Measurements from ENCODE around the gene GCC1.
"Not testable (repeated sequence)": the region's sequence is repeated elsewhere in the genome, so short reads cannot be mapped to it uniquely, and the experiment has no call there.

GCC1 gene

GRCh38 chr7:127588697-127589482 lies 3.5 kb upstream of the GCC1 start:
- peak; percentile 36 for DNase-seq (ENCODE audit: low read depth)

GRCh38 chr7:127588019-127588696 lies 2.8 kb upstream of the GCC1 start, which contains the start of gene ARF5:
ARF5 (plus strand) TSS chr7:127588411; CDS start chr7:127588499, 88 bp downstream.
- peak; percentile 80 for DNase-seq (ENCODE audit: low read depth)

- DNase-seq (ENCODE audit: low read depth): no peak
Observed at GRCh38 chr7:127587663-127588018, 2.2 kb upstream of the GCC1 start.

GRCh38 chr7:127586346-127586745 lies 950 bp upstream of the GCC1 start:
- no peak for DNase-seq (ENCODE audit: low read depth)

GRCh38 chr7:127584648-127585043 lies 750 bp downstream of the GCC1 start:
- DNase-seq (ENCODE audit: low read depth): no peak

- no peak for DNase-seq (ENCODE audit: low read depth)
Observed at GRCh38 chr7:127582361-127582760, 3.0 kb downstream of the GCC1 start.

- DNase-seq (ENCODE audit: low read depth): peak; percentile 26
Observed at GRCh38 chr7:127581716-127582115, 3.7 kb downstream of the GCC1 start.

- no peak for DNase-seq (ENCODE audit: low read depth)
Observed at GRCh38 chr7:127580612-127581011, 4.8 kb downstream of the GCC1 start.

- DNase-seq (ENCODE audit: low read depth): no peak
Observed at GRCh38 chr7:127578711-127579275, 6.6 kb downstream of the GCC1 start.

GRCh38 chr7:127578036-127578684 lies 7.2 kb downstream of the GCC1 start:
- DNase-seq (ENCODE audit: low read depth): peak; percentile 17

GRCh38 chr7:127571741-127572505 lies 13.5 kb downstream of the GCC1 start:
- DNase-seq (ENCODE audit: low read depth): no peak

- not testable (repeated sequence) for DNase-seq (ENCODE audit: low read depth)
Observed at GRCh38 chr7:127568034-127568433, 17.4 kb downstream of the GCC1 start.

- DNase-seq (ENCODE audit: low read depth): no peak
Observed at GRCh38 chr7:127566242-127566641, 19.2 kb downstream of the GCC1 start.

GRCh38 chr7:127557803-127558202 lies 27.6 kb downstream of the GCC1 start:
- no peak for DNase-seq (ENCODE audit: low read depth)

GRCh38 chr7:127556404-127556803 lies 29.0 kb downstream of the GCC1 start:
- no peak for DNase-seq (ENCODE audit: low read depth)

- no peak for DNase-seq (ENCODE audit: low read depth)
Observed at GRCh38 chr7:127551941-127552340, 33.5 kb downstream of the GCC1 start.

GRCh38 chr7:127550247-127550646 lies 35.1 kb downstream of the GCC1 start:
- DNase-seq (ENCODE audit: low read depth): no peak

- DNase-seq (ENCODE audit: low read depth): no peak
Observed at GRCh38 chr7:127546313-127546712, 39.1 kb downstream of the GCC1 start.

GRCh38 chr7:127541548-127541947 lies 43.8 kb downstream of the GCC1 start:
- no peak for DNase-seq (ENCODE audit: low read depth)

GRCh38 chr7:127540461-127540860 lies 44.9 kb downstream of the GCC1 start:
- DNase-seq (ENCODE audit: low read depth): not testable (repeated sequence)

- DNase-seq (ENCODE audit: low read depth): no peak
Observed at GRCh38 chr7:127539116-127539515, 46.3 kb downstream of the GCC1 start.

- no peak for DNase-seq (ENCODE audit: low read depth)
Observed at GRCh38 chr7:127536741-127537140, 48.7 kb downstream of the GCC1 start.

Data from fibroblast of gingiva (primary cell).